SK-N-SH treated with all-trans-retinoic acid at 6 μM for 48 hours (cell line): ENCODE results near the gene TLL2.

Source experiments
- ATAC-seq: fragments of 200-7000 bp; cut with Tn5 transposase; 3 replicates; pipeline ENCODE4 v1.9.1; 2020; ENCODE audit warnings: mild to moderate bottlenecking, moderate library complexity
- ARNTL ChIP-seq: fragments of 450-650 bp; formaldehyde crosslinking; IDR thresholded peaks from 2 replicates; pipeline ENCODE4 v1.5.0; 2020; ENCODE audit warnings: low read depth, mild to moderate bottlenecking, moderate library complexity, borderline replicate concordance
- BACH2 ChIP-seq: fragments of 250-450 bp; sonication (Bioruptor Pico); IDR thresholded peaks from 2 replicates; pipeline ENCODE4 v1.9.0; 2021; ENCODE audit warnings: mild to moderate bottlenecking, borderline replicate concordance
- CREB5 ChIP-seq: fragments of 250-450 bp; sonication (Bioruptor Pico); IDR thresholded peaks from 2 replicates; pipeline ENCODE4 v1.5.1; 2020; ENCODE audit warnings: low read depth, mild to moderate bottlenecking, moderate library complexity
- CSDC2 ChIP-seq: fragments of 250-450 bp; sonication (Bioruptor Pico); IDR thresholded peaks from 2 replicates; pipeline ENCODE4 v1.5.0; 2020; ENCODE audit warnings: mild to moderate bottlenecking, moderate library complexity
- ESRRG ChIP-seq: fragments of 250-450 bp; sonication (Bioruptor Pico); IDR thresholded peaks from 2 replicates; pipeline ENCODE4 v1.6.1; 2021; ENCODE audit warnings: mild to moderate bottlenecking
- ISL1 ChIP-seq: fragments of 250-450 bp; sonication (Bioruptor Pico); IDR thresholded peaks from 2 replicates; pipeline ENCODE4 v2.1.2; 2022; ENCODE audit warnings: mild to moderate bottlenecking, moderate library complexity
- OSR1 ChIP-seq: fragments of 250-450 bp; sonication (Bioruptor Pico); IDR thresholded peaks from 2 replicates; pipeline ENCODE4 v1.8.0; 2022; ENCODE audit warnings: moderate library complexity, mild to moderate bottlenecking, inconsistent platforms
- POU6F1 ChIP-seq: fragments of 250-450 bp; sonication (Bioruptor Pico); IDR thresholded peaks from 2 replicates; pipeline ENCODE4 v1.8.0; 2021; ENCODE audit warnings: low read depth, mild to moderate bottlenecking, moderate library complexity, borderline replicate concordance
- PPARA ChIP-seq: fragments of 250-450 bp; sonication (Bioruptor Pico); IDR thresholded peaks from 2 replicates; pipeline ENCODE4 v1.5.0; 2020; ENCODE audit warnings: mild to moderate bottlenecking, borderline replicate concordance
- SNAI2 ChIP-seq: fragments of 250-450 bp; sonication (Bioruptor Pico); IDR thresholded peaks from 2 replicates; pipeline ENCODE4 v1.5.0; 2020; ENCODE audit warnings: mild to moderate bottlenecking, moderate library complexity
- TOX ChIP-seq: fragments of 250-450 bp; sonication (Bioruptor Pico); IDR thresholded peaks from 2 replicates; pipeline ENCODE4 v1.8.0; 2021; ENCODE audit warnings: mild to moderate bottlenecking, moderate library complexity, borderline replicate concordance
- ZFP3 ChIP-seq: fragments of 250-450 bp; sonication (Bioruptor Pico); IDR thresholded peaks from 2 replicates; pipeline ENCODE4 v1.5.0; 2020; ENCODE audit warnings: mild to moderate bottlenecking, moderate library complexity
- ZFP30 ChIP-seq: fragments of 450-650 bp; formaldehyde crosslinking; IDR thresholded peaks from 2 replicates; pipeline ENCODE4 v1.5.0; 2022; ENCODE audit warnings: mild to moderate bottlenecking, moderate library complexity
- TF ChIP-seq, protein P1 (sequence below): fragments of 250-450 bp; sonication (Bioruptor Pico); IDR thresholded peaks from 2 replicates; pipeline ENCODE4 v1.8.0; 2020; ENCODE audit warnings: mild to moderate bottlenecking, moderate library complexity, borderline replicate concordance
- TF ChIP-seq, protein P2 (sequence below): fragments of 250-450 bp; sonication (Bioruptor Pico); IDR thresholded peaks from 2 replicates; pipeline ENCODE4 v1.5.1; 2021; ENCODE audit warnings: mild to moderate bottlenecking, moderate library complexity

TLL2 gene

GRCh38 chr10:96465599-96465998 is 48.1 kb downstream of the TLL2 start (continued):
- TF ChIP-seq PPARA (CRISPR knock-in tag) (no peak), OSR1 (no peak), ISL1 (CRISPR knock-in tag) (no peak), ZFP3 (CRISPR knock-in tag) (no peak)

DNA sequence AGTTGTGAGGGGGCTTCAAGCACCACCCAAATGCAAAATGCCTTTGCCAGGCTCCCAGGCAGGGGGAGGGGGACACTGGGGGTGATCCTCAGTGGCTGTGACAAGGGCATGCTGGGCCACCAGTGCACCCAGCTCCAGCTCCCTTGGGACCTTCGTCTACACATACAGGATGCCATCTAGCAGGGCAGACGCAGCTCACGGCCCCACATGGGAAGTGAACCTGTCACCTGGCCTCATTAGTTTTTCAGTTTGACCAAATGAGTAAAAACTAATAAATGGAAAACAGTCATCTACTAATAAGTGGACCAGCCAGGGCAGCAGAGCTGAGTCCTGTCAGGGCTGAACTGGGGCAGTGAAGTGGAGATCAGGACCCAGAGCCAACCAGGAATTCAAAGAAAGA is 50.2 kb downstream of the TLL2 start:
- no peak for ATAC-seq
- no peak for TF ChIP-seq BACH2 (CRISPR knock-in tag)
- TF ChIP-seq ZFP3 (CRISPR knock-in tag): no peak

GRCh38 chr10:96462606-96463151 is 51.0 kb downstream of the TLL2 start:
- ATAC-seq: no peak
- TF ChIP-seq ESRRG (CRISPR knock-in tag) (no peak), ARNTL (no peak), CREB5 (no peak), SNAI2 (no peak), POU6F1 (CRISPR knock-in tag) (no peak)
- TF ChIP-seq, protein P1, sequence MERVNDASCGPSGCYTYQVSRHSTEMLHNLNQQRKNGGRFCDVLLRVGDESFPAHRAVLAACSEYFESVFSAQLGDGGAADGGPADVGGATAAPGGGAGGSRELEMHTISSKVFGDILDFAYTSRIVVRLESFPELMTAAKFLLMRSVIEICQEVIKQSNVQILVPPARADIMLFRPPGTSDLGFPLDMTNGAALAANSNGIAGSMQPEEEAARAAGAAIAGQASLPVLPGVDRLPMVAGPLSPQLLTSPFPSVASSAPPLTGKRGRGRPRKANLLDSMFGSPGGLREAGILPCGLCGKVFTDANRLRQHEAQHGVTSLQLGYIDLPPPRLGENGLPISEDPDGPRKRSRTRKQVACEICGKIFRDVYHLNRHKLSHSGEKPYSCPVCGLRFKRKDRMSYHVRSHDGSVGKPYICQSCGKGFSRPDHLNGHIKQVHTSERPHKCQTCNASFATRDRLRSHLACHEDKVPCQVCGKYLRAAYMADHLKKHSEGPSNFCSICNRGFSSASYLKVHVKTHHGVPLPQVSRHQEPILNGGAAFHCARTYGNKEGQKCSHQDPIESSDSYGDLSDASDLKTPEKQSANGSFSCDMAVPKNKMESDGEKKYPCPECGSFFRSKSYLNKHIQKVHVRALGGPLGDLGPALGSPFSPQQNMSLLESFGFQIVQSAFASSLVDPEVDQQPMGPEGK (CRISPR knock-in tag): no peak

GRCh38 chr10:96460316-96460715 is 53.4 kb downstream of the TLL2 start:
- no peak for TF ChIP-seq PPARA (CRISPR knock-in tag)
- TF ChIP-seq TOX (CRISPR knock-in tag): no peak
- no peak for TF ChIP-seq ARNTL
- TF ChIP-seq CSDC2 (CRISPR knock-in tag): no peak
- no peak for TF ChIP-seq ZFP30 (CRISPR knock-in tag)
- no peak for TF ChIP-seq SNAI2
- ATAC-seq: no peak

DNA sequence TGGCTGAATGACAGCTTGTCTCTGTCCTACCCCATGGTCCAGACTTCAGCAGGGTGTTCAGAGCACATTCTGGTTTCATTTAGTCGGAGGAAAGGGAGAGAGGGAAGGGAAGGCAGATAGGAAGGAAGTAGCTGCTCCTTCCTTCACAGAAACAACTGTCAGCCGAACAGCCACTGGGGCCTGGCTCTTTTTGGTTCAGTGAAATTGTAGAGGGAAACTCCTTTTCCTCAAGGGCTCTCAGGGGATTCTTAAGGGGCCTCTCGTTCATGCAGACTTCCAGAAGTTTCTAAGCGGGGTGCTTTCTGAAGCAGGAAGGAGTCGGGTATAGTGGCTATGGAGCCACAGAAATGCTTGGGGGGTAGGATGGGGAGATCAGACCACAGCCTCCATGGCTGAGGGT is 56.4 kb downstream of the TLL2 start:
- ATAC-seq: no peak
- TF ChIP-seq, protein P1 (CRISPR knock-in tag): no peak
- TF ChIP-seq CSDC2 (CRISPR knock-in tag): no peak

DNA sequence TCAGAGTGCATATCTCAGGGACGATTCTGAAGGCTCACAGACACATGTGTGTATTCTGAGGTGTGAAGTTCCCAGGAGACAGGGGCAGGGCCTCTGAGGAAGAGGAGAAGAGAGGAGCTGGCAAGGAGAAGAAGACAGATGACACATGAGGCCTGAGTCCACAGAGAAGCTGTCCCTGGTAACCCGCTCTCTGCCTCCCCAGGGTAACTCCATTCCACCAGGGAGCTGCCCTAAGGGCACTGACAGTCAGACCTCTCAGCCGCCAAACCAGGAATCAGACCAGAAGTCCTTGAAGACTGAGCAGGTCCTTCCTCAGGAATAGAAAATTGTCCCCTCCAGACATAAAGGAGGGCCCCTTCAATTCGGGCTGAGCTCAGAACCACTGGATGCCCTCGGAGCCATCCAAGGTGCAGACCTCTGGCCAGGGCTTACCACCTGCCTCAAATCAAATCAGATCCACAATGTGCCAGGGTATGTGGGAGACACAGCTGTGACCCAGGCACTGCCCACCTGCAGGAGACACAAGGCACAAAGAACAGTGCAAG is 57.4 kb downstream of the TLL2 start:
- ATAC-seq: no peak
- no peak for TF ChIP-seq CSDC2 (CRISPR knock-in tag)
- no peak for TF ChIP-seq PPARA (CRISPR knock-in tag)
- TF ChIP-seq BACH2 (CRISPR knock-in tag): no peak
- TF ChIP-seq, protein P2, sequence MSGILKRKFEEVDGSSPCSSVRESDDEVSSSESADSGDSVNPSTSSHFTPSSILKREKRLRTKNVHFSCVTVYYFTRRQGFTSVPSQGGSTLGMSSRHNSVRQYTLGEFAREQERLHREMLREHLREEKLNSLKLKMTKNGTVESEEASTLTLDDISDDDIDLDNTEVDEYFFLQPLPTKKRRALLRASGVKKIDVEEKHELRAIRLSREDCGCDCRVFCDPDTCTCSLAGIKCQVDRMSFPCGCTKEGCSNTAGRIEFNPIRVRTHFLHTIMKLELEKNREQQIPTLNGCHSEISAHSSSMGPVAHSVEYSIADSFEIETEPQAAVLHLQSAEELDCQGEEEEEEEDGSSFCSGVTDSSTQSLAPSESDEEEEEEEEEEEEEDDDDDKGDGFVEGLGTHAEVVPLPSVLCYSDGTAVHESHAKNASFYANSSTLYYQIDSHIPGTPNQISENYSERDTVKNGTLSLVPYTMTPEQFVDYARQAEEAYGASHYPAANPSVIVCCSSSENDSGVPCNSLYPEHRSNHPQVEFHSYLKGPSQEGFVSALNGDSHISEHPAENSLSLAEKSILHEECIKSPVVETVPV (CRISPR knock-in tag): no peak
